A673 (cell line): ENCODE results near the gene KCTD16. TPM values are rescaled to one million over a fixed set of nuclear protein-coding genes. Genes with fewer than 3 reads are reported as not detected.

ENCODE experiments used
- BruUV-seq: library from RNA; stranded (reverse); fragments of 400-500 nt; replicated peaks from 2 replicates; lab custom pipeline; 2021; lab: Mats Ljungman, UMichigan
- CTCF ChIA-PET: fragments of 300-600 bp; sonication (Branson Sonifier 250); formaldehyde crosslinking; loops from one replicate; lab custom pipeline; 2022; ENCODE audit warnings: antibody characterized with exemption; lab: Charles Lee
- POLR2A ChIA-PET: fragments of 300-600 bp; sonication (Branson Sonifier 250); formaldehyde crosslinking; loops from one replicate; lab custom pipeline; 2022; ENCODE audit warnings: antibody characterized with exemption; ENCODE audit not compliant: low non-redundant PET; lab: Charles Lee
- DNase-seq: peaks from one replicate; pipeline ENCODE4 v3.0.0-alpha.2; 2015; ENCODE audit warnings: low spot score
- H3K27ac ChIP-seq: fragments of 200-600 bp; sonication (generic); 2 replicates; pipeline ENCODE4 v1.5.1; 2016; ENCODE audit warnings: mixed run types, low read depth, mild to moderate bottlenecking, mixed read lengths, antibody characterized with exemption, low read length; ENCODE audit not compliant: poor library complexity, severe bottlenecking
- H3K27me3 ChIP-seq: fragments of 200-600 bp; sonication (generic); replicated peaks from 2 replicates; pipeline ENCODE4 v1.6.1; 2017; ENCODE audit warnings: mixed run types, low read depth, mild to moderate bottlenecking, mixed read lengths, antibody characterized with exemption, low read length; ENCODE audit not compliant: insufficient read depth, poor library complexity
- H3K36me3 ChIP-seq: fragments of 200-600 bp; sonication (generic); 2 replicates; pipeline ENCODE4 v1.6.1; 2016; ENCODE audit warnings: mixed run types, mild to moderate bottlenecking, mixed read lengths, antibody characterized with exemption, low read length; ENCODE audit not compliant: insufficient read depth, poor library complexity, severe bottlenecking
- H3K4me1 ChIP-seq: fragments of 200-600 bp; sonication (generic); 2 replicates; pipeline ENCODE4 v1.6.1; 2017; ENCODE audit warnings: mixed run types, mild to moderate bottlenecking, mixed read lengths, antibody characterized with exemption, low read length; ENCODE audit not compliant: insufficient read depth, poor library complexity, severe bottlenecking
- H3K4me3 ChIP-seq: fragments of 200-600 bp; sonication (generic); 2 replicates; pipeline ENCODE4 v1.5.1; 2016; ENCODE audit warnings: low read depth, mixed run types, mild to moderate bottlenecking, mixed read lengths, low read length; ENCODE audit not compliant: poor library complexity, severe bottlenecking
- H3K9me3 ChIP-seq: fragments of 200-600 bp; sonication (generic); 2 replicates; pipeline ENCODE4 v1.6.1; 2016; ENCODE audit warnings: mixed run types, low read depth, mild to moderate bottlenecking, mixed read lengths, antibody characterized with exemption, low read length; ENCODE audit not compliant: poor library complexity, severe bottlenecking
- EZH2 ChIP-seq: fragments of 200-600 bp; sonication (generic); IDR thresholded peaks from 2 replicates; pipeline ENCODE4 v1.6.1; 2017; ENCODE audit warnings: borderline replicate concordance, low read depth, mild to moderate bottlenecking, mixed read lengths, antibody characterized with exemption, low read length; ENCODE audit not compliant: poor library complexity, severe bottlenecking
- intact Hi-C: fragments of 100-400 bp; cut with micrococcal nuclease; formaldehyde crosslinking; loops from one replicate; pipeline ENCODE4 v1.10.0; 2022; ENCODE audit not compliant: unreplicated experiment
- total RNA-seq: library from RNA; stranded (reverse); gene quantifications from 2 replicates; pipeline ENCODE4 v1.2.3, GENCODE V29; 2021
- TF ChIP-seq, protein P1 (sequence below): fragments of 300-800, 200-600 bp; sonication (generic); conservative IDR thresholded peaks from 2 replicates; pipeline ENCODE4 v1.5.1; 2017; ENCODE audit warnings: low read depth, mild to moderate bottlenecking, antibody characterized with exemption, low read length, moderate library complexity, mixed read lengths

KCTD16 gene
- total RNA-seq, 1 experiment from 2014 or later, result 1.1 TPM

DNA sequence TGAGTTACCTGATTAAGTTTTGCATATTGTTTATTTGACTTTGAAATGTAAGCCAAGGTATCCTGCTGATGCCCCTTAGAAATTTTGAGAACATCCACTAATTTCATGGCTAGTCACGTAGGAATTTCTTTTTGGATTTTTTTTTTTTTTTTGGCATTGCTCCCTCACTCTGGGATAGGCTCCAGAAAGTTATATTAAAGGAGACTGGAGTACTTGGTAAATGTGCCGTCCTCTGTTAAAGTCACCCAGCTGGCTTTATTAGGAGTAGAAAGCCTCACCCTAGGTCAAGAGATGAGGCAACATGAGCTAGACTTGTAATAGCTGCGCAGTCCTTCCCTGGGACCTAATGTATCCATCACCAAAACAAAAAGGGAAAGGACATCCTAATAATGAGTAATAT is 3.1 kb downstream of the KCTD16 start:
- CTCF ChIA-PET, result no interaction called here
- Histone ChIP-seq H3K36me3 (no peaks in the 10 kb centered on the region), H3K9me3 (no peaks in the 10 kb centered on the region), H3K27me3 (peaks cover 8% of the 10 kb centered on the region), H3K4me3 (no peak overlapping the region), H3K4me1 (peaks cover 8% of the 10 kb centered on the region), H3K27ac (no peak overlapping the region)
- DNase-seq, result no peak
- no TSS peak for BruUV-seq
- POLR2A ChIA-PET, result no interaction called here
- TF ChIP-seq EZH2, result no peak
- TF ChIP-seq, protein P1, sequence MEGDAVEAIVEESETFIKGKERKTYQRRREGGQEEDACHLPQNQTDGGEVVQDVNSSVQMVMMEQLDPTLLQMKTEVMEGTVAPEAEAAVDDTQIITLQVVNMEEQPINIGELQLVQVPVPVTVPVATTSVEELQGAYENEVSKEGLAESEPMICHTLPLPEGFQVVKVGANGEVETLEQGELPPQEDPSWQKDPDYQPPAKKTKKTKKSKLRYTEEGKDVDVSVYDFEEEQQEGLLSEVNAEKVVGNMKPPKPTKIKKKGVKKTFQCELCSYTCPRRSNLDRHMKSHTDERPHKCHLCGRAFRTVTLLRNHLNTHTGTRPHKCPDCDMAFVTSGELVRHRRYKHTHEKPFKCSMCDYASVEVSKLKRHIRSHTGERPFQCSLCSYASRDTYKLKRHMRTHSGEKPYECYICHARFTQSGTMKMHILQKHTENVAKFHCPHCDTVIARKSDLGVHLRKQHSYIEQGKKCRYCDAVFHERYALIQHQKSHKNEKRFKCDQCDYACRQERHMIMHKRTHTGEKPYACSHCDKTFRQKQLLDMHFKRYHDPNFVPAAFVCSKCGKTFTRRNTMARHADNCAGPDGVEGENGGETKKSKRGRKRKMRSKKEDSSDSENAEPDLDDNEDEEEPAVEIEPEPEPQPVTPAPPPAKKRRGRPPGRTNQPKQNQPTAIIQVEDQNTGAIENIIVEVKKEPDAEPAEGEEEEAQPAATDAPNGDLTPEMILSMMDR, result no peak
- intact Hi-C loops, result no loop called here

DNA sequence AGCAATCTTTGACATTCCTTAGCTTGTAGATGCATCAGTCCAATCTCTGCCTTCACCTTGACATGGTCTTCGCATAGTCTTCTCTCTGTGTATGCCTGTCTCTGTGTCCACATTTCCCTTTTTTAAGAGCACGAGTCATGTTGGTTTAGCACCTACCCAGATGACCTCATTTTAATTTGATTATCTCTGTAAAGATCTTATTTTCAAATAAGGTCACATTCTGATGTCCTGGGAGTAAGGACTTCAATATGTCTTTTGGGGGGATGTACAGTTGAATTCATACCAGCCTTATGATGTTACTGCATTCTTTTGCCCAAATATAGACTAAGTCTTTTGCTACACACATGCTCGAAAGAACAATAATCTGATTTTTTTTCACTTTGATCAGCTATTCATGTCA is 6.9 kb downstream of the KCTD16 start:
- ChIA-PET CTCF (no interaction called here), POLR2A (no interaction called here)
- H3K27ac ChIP-seq, result no peak overlapping the region
- H3K4me3 ChIP-seq, result no peak overlapping the region
- H3K36me3 ChIP-seq, result no peaks in the 10 kb centered on the region
- no peaks in the 10 kb centered on the region for H3K9me3 ChIP-seq
- no peaks in the 10 kb centered on the region for H3K4me1 ChIP-seq
- intact Hi-C loops, result no loop called here
- peaks cover 8% of the 10 kb centered on the region for H3K27me3 ChIP-seq
- TF ChIP-seq, protein P1, result no peak
- no peak for TF ChIP-seq EZH2
- no peak for DNase-seq
- no TSS peak for BruUV-seq

DNA sequence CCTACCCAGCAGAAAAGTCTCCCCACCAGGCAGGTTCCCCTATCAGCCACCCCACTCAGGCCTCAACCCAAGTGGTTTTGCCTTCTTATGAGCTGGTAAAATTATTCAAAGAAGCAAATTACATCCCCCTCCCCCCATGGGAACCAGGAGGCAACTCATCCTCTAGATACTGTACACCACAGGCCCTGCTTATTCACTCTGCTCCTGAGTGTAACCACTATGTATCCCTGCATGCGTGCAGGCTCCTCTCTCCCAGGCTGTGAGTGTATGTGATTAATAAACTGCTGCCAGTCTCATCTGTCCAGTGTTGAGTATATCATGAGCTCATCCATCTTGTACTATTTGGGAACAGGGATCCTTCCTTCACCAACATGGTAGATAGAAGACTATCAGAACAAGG is 8.6 kb downstream of the KCTD16 start:
- intact Hi-C loops, result no loop called here
- no TSS peak for BruUV-seq
- H3K27ac ChIP-seq, result no peak overlapping the region
- no peaks in the 10 kb centered on the region for H3K4me1 ChIP-seq
- H3K4me3 ChIP-seq, result no peak overlapping the region
- TF ChIP-seq EZH2, result no peak
- TF ChIP-seq, protein P1, result no peak
- H3K27me3 ChIP-seq, result peaks cover 5% of the 10 kb centered on the region
- H3K9me3 ChIP-seq, result no peaks in the 10 kb centered on the region
- ChIA-PET CTCF (no interaction called here), POLR2A (no interaction called here)
- H3K36me3 ChIP-seq, result no peaks in the 10 kb centered on the region
- no peak for DNase-seq
